ENCODE data around the gene FOXP1.

The FOXP1 gene

DNA sequence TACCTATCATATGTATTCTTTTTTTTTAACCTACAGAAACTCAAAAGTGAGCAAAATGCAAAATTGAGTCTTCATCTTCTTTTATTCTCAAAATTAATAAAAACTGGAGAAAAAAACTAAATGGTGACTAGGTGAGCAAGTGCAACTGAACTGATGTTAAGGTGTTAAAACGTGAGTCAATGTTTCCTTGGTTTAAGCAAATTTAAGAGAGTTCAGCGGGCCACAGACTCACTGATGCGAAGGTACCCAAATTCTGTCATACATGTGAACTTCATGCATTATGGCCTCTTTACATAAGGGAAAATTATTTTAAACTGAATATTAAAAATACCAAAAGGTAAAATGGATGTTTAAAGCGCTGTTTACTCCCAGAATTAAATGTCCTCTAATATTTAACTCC is 206.6 kb downstream of the FOXP1 start:
- no peak for TF ChIP-seq ZNF274 (IDR thresholded peaks at IDR 0.05; ENCODE audit: low read depth, low read length)
- H3K4me3 ChIP-seq (ENCODE audit: low read length) = no peak overlapping the region

GRCh38 chr3:71376503-71376902 is 207.0 kb downstream of the FOXP1 start:
- H3K4me3 ChIP-seq (ENCODE audit: low read length) = no peak overlapping the region
- TF ChIP-seq ZNF274 (IDR thresholded peaks at IDR 0.05; ENCODE audit: low read depth, low read length) = no peak

- no peak overlapping the region for H3K4me3 ChIP-seq (ENCODE audit: low read length)
- TF ChIP-seq ZNF274 (IDR thresholded peaks at IDR 0.05; ENCODE audit: low read depth, low read length) = no peak
These were observed 208.9 kb downstream of the FOXP1 start for GRCh38 chr3:71374582-71374981.

DNA sequence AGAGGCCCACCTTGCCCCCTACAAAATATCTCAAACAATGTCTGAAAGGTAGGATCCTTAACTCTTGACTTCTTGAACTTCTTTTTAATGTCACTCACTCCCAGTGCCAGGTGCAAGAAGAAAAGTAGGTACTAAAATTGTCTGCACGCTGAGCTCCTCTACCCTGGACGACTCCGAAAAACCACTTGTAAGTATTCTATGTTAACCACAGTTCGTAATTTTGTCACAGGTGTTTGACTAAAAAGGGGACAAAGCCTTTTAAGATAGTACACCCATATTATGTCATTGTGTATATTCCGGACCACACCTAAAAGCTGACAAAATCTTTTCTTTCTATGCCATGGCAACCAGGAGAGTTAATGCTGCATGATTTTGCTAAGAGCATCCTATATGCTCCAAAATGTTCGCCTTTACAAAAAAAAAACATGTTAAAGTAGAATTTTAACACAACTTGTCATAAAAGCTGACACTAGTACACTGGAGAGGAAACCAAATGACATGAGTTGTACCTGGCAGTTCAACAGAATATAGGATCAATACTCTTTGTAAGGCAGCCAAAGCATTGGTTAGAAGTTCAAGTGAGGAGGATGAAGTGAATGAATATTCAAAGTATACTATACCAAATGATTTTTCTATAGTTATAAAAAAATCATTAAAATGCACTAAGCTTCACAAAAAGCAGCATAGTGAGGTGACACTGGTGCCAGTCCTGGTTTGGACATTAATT is 210.5 kb downstream of the FOXP1 start:
- no peak overlapping the region for H3K4me3 ChIP-seq (ENCODE audit: low read length)
- TF ChIP-seq ZNF274 (IDR thresholded peaks at IDR 0.05; ENCODE audit: low read depth, low read length) = no peak

DNA sequence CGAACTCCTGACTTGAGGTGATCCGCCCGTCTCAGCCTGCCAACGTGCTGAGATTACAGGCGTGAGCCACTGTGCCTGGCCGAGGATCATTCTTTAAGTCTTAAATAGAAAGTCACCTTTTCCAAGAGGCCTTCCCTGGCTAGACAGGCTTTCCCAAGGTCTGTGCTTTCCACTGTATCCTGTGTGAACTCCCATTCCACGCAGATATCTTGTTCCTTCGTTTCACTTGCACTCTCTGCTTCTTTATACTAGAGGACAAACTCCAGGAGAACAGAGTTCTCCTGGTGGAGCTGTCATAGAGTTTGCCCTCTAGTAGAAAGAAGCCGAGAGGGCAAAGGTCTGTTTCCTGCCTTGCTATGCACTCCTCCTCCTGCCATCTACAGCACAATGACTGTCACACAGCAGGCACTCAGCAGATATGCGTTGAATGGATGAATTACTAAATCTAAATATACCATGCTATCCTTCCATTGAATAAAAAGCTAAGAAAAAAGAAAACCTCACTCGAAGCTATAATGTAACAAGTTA is 211.2 kb downstream of the FOXP1 start:
- no peak overlapping the region for H3K4me3 ChIP-seq (ENCODE audit: low read length)
- no peak for TF ChIP-seq ZNF274 (IDR thresholded peaks at IDR 0.05; ENCODE audit: low read depth, low read length)

DNA sequence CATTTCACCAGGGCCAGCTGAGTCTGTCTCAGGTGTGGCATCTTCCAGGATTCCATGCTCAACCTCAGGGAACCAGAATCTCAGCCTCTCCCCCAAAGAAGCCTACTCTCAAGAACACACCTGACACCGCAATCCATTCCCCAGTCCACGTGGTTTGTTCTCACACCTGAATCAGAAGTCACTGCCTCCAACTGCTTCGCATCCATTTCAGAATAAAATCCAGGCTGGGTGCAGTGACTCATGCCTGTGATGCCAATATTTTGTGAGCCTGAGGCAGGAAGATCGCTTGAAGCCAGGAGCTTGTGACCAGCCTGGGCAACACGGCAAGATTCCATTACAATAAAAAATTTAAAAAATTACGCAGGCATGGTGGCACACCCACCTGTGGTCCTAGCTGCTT is 212.2 kb downstream of the FOXP1 start:
- TF ChIP-seq ZNF274 (IDR thresholded peaks at IDR 0.05; ENCODE audit: low read depth, low read length) = no peak
- no peak overlapping the region for H3K4me3 ChIP-seq (ENCODE audit: low read length)

DNA sequence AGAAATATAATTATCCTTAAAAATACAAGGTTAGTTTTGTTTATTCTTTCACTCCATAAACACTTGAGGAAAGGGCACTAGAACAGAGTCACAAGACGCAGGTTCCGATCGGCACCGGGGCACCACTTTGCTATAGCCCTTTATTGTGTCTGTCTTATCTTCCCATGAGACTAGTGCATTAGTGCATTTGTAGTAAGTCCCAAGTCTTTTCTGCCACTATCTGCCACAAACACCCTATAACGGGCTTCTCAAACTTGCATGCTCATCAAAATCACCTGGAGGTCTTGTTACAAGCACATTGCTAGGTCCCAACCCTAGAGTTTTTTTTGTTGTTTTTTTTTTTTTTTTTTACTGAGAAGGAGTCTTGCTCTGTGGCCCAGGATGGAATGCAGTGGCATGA is 213.1 kb downstream of the FOXP1 start:
- TF ChIP-seq ZNF274 (IDR thresholded peaks at IDR 0.05; ENCODE audit: low read depth, low read length) = no peak
- no peak overlapping the region for H3K4me3 ChIP-seq (ENCODE audit: low read length)

DNA sequence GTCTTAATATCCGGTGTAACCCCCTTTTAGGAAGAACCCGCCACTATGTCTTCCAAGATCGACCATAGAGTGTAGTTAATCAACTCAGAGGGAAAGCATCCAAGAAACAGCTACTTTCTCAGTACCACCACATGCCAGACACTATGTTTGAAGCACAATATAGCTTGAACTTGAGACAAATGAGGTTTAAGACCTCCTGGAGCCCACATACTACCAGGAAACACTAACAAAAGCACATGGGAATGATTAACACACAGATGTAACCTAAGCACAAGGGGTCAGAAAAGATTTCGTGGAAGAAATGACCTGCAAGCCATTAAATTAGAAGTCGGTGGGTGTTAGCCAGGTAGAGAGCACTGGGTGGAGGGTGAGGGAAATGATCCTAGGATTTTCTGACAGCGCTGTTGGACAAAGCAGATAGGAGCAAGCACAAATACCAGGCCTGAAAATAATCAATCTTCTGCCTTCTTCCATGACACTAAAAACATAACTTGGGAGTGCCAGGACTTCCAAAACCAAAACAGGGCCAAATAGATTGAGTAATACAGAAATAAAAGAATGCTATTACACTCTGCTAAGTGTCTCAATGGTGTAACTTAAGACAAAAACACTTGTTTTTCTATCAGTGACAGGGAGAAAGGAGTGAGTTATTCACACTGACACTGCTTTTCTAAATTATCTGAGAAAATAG is 213.7 kb downstream of the FOXP1 start:
- H3K4me3 ChIP-seq (ENCODE audit: low read length) = no peak overlapping the region
- no peak for TF ChIP-seq ZNF274 (IDR thresholded peaks at IDR 0.05; ENCODE audit: low read depth, low read length)

GRCh38 chr3:71366988-71367604 is 216.4 kb downstream of the FOXP1 start:
- TF ChIP-seq ZNF274 (IDR thresholded peaks at IDR 0.05; ENCODE audit: low read depth, low read length) = no peak
- H3K4me3 ChIP-seq (ENCODE audit: low read length) = no peak overlapping the region

- H3K4me3 ChIP-seq (ENCODE audit: low read length) = no peak overlapping the region
- no peak for TF ChIP-seq ZNF274 (IDR thresholded peaks at IDR 0.05; ENCODE audit: low read depth, low read length)
These were observed 222.1 kb downstream of the FOXP1 start for GRCh38 chr3:71361334-71361890.

DNA sequence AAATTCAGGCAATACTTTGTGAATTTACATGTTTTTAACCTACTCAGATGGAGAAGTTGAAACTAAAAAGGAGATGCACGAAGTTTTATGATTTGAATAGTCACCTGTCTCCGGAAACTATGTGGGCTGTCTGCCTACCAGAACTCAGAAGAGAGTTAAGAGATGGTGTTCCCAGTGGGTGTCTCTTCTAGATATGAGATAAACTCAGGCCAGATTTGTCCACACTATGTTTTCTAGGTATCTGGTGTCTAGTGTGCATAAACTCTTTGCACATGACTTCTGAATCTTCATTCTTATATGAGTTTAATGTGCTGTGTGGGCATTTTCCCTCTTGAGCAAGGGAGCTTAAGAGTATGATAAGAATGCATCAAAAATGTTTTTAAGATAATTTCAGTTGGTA is 222.8 kb downstream of the FOXP1 start:
- TF ChIP-seq ZNF274 (IDR thresholded peaks at IDR 0.05; ENCODE audit: low read depth, low read length) = no peak
- H3K4me3 ChIP-seq (ENCODE audit: low read length) = no peak overlapping the region

GRCh38 chr3:71360180-71360579 is 223.3 kb downstream of the FOXP1 start:
- no peak overlapping the region for H3K4me3 ChIP-seq (ENCODE audit: low read length)

GRCh38 chr3:71358243-71358642 is 225.3 kb downstream of the FOXP1 start:
- no peak for TF ChIP-seq ZNF274 (IDR thresholded peaks at IDR 0.05; ENCODE audit: low read depth, low read length)
- H3K4me3 ChIP-seq (ENCODE audit: low read length) = no peak overlapping the region

More at GRCh38 chr3:71360180-71360579, 223.3 kb downstream of the FOXP1 start:
- TF ChIP-seq ZNF274 (IDR thresholded peaks at IDR 0.05; ENCODE audit: low read depth, low read length) = no peak

GRCh38 chr3:71356265-71356664 is 227.3 kb downstream of the FOXP1 start:
- TF ChIP-seq ZNF274 (IDR thresholded peaks at IDR 0.05; ENCODE audit: low read depth, low read length) = no peak
- H3K4me3 ChIP-seq (ENCODE audit: low read length) = no peak overlapping the region
